Measurements from ENCODE around the gene ARRDC4. TPM values are rescaled to one million over a fixed set of nuclear protein-coding genes. Genes with fewer than 3 reads are reported as not detected.

The ARRDC4 gene
- total and polyA plus RNA-seq, 12 donors: 15.1 to 61.9 (median 25.3) TPM

- H3K27me3 ChIP-seq: no peaks in the 10 kb centered on the region
- no peak overlapping the region for H3K27ac ChIP-seq
- no peak for DNase-seq
- no peaks in the 10 kb centered on the region for H3K9me3 ChIP-seq (replicated peaks in 1 of 3)
- TF ChIP-seq CTCF (IDR thresholded peaks at IDR 0.05) (no peak), POLR2A (IDR thresholded peaks at IDR 0.05) (no peak)
- no peaks in the 10 kb centered on the region for H3K4me1 ChIP-seq (replicated peaks in 1 of 2)
- intact Hi-C loops (cut with DNase I): loop anchor here in 1 of 2 donors (10.0 kb wide), 1 partner anchor 71 kb away; no protein-coding TSS in a partner anchor
- no peak overlapping the region for H3K4me3 ChIP-seq
- WGBS, 4 donors: 59 to 72% (median 65%) methylated on average over 3 of the region's 3 CpGs
- H3K36me3 ChIP-seq (replicated peaks in 1 of 2): no peaks in the 10 kb centered on the region
Observed at GRCh38 chr15:98003996-98004395, 43.5 kb downstream of the ARRDC4 start.

DNA sequence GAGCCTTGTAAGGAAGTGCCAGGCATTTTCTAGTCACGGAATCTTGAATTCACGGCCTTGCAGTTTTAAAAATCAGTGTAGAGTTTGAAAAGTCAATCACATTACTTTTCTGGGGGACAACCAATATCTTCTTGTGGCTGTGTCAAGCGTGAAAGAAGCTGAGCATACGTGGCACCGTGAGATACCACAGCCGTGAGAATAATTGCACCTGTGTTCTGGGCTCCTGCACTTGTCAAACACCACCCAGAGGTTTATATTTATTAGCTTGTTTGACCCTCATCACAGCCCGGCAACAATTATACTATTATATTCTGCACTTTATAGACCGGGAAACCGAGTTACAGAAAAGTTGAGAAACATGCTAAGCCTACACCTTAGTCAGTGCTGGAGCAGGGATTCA is 45.2 kb downstream of the ARRDC4 start:
- DNase-seq: no peak
- no peak overlapping the region for H3K4me3 ChIP-seq
- no peaks in the 10 kb centered on the region for H3K9me3 ChIP-seq (replicated peaks in 1 of 3)
- no peaks in the 10 kb centered on the region for H3K36me3 ChIP-seq (replicated peaks in 1 of 2)
- intact Hi-C loops (cut with DNase I): loop anchor here in 1 of 2 donors (10.0 kb wide), 1 partner anchor 69 kb away; no protein-coding TSS in a partner anchor
- TF ChIP-seq CTCF (IDR thresholded peaks at IDR 0.05): no peak
- TF ChIP-seq POLR2A (IDR thresholded peaks at IDR 0.05): no peak
- 72 to 77% (median 73%) methylated on average over 9 of the region's 9 CpGs for WGBS, 4 donors
- H3K4me1 ChIP-seq (replicated peaks in 1 of 2): no peaks in the 10 kb centered on the region
- H3K27ac ChIP-seq: no peak overlapping the region
- no peaks in the 10 kb centered on the region for H3K27me3 ChIP-seq

GRCh38 chr15:98009169-98009568 is 48.7 kb downstream of the ARRDC4 start:
- 77 to 83% (median 81%) methylated on average over 4 of the region's 4 CpGs for WGBS, 4 donors
- H3K27ac ChIP-seq: no peak overlapping the region
- no peak for TF ChIP-seq CTCF (IDR thresholded peaks at IDR 0.05)
- no peak for TF ChIP-seq POLR2A (IDR thresholded peaks at IDR 0.05)
- no peaks in the 10 kb centered on the region for H3K4me1 ChIP-seq (replicated peaks in 1 of 2)
- no peaks in the 10 kb centered on the region for H3K9me3 ChIP-seq (replicated peaks in 1 of 3)
- no peaks in the 10 kb centered on the region for H3K27me3 ChIP-seq
- H3K4me3 ChIP-seq: no peak overlapping the region
- intact Hi-C loops (cut with DNase I): loop anchor here in 1 of 2 donors (10.0 kb wide), 1 partner anchor 66 kb away; no protein-coding TSS in a partner anchor
- no peak for DNase-seq
- no peaks in the 10 kb centered on the region for H3K36me3 ChIP-seq (replicated peaks in 1 of 2)

GRCh38 chr15:98009971-98010370 is 49.5 kb downstream of the ARRDC4 start:
- Histone ChIP-seq H3K9me3 (replicated peaks in 1 of 3) (no peaks in the 10 kb centered on the region), H3K27ac (no peak overlapping the region), H3K36me3 (replicated peaks in 1 of 2) (no peaks in the 10 kb centered on the region), H3K27me3 (no peaks in the 10 kb centered on the region), H3K4me3 (no peak overlapping the region), H3K4me1 (replicated peaks in 1 of 2) (no peaks in the 10 kb centered on the region)
- no peak for TF ChIP-seq CTCF (IDR thresholded peaks at IDR 0.05)
- no peak for TF ChIP-seq POLR2A (IDR thresholded peaks at IDR 0.05)
- no peak for DNase-seq
- intact Hi-C loops (cut with DNase I): loop anchor here in 1 of 2 donors (10.0 kb wide), 1 partner anchor 65 kb away; no protein-coding TSS in a partner anchor
- WGBS, 4 donors: 52 to 74% (median 59%) methylated on average over 6 of the region's 6 CpGs
